Gastroesophageal sphincter (tissue), 3 donors: ENCODE results near the gene SMIM38.

Experiments used
- CTCF ChIP-seq, 4 experiments: fragments of 200-600 bp in 2 of 4; fragments of 450-650 bp in 2 of 4; sonication (generic) in 1 of 4; IDR thresholded peaks; one replicate each; pipeline ENCODE4 v1.5.1; 2017 to 2019; ENCODE audit warnings: antibody characterized with exemption in 4 of 4, mild to moderate bottlenecking in 2 of 4, moderate library complexity in 2 of 4
- POLR2A ChIP-seq, 2 donors: fragments of 450-650 bp; IDR thresholded peaks; one replicate each; pipeline ENCODE4 v1.6.1; 2017; ENCODE audit warnings: antibody characterized with exemption in 2 of 2, mild to moderate bottlenecking in 2 of 2, moderate library complexity in 1 of 2

DNA sequence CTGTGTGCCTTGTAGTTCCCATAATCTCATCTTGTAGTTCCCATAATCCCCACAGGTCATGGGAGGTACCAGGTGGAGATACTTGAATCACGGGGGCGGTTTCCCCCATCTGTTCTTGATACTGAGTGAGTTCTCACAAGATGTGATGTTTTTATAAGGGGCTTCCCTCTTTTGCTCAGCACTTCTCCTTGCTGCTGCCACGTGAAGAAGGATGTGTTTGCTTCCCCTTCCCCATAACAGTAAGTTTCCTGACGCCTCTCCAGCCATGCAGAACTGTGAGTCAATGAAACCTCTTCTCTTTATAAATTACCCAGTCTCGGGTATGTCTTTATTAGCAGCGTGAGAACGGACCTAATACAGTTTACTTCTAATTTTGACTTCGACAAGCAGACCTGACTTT lies 14.0 kb upstream of the SMIM38 start:
- no peak for TF ChIP-seq CTCF (IDR thresholded peaks at IDR 0.05)
- TF ChIP-seq POLR2A (IDR thresholded peaks at IDR 0.05), result no peak
